Breast epithelium (tissue), 3 donors: ENCODE data around the gene ST14.

Experiments
- CTCF ChIP-seq, 3 donors: fragments of 450-650 bp; IDR thresholded peaks; one replicate each; pipeline ENCODE4 v1.5.1; 2016 to 2017; ENCODE audit warnings: antibody characterized with exemption in 3 of 3, mild to moderate bottlenecking in 3 of 3, moderate library complexity in 3 of 3
- POLR2A ChIP-seq: fragments of 450-650 bp; IDR thresholded peaks from one replicate; pipeline ENCODE4 v1.6.1; 2016; ENCODE audit warnings: antibody characterized with exemption, mild to moderate bottlenecking, moderate library complexity

- TF ChIP-seq CTCF (IDR thresholded peaks at IDR 0.05): no peak
- TF ChIP-seq POLR2A: no peak
These were observed 20.9 kb downstream of the ST14 start for GRCh38 chr11:130180491-130180890.
